Mesodermal cell (in vitro differentiated cells): ENCODE results near the gene SSPN.
A peak's percentile ranks its signal among the peaks of the same experiment; 100 is the strongest.

Experiments used
- H3K27ac ChIP-seq: 2 replicates; pipeline ENCODE4 v1.7.0; 2013; ENCODE audit warnings: mild to moderate bottlenecking, low read depth, low read length, moderate library complexity; ENCODE audit not compliant: severe bottlenecking
- H3K36me3 ChIP-seq: 2 replicates; pipeline ENCODE4 v1.7.1; 2013; ENCODE audit warnings: mild to moderate bottlenecking, low read length, moderate library complexity; ENCODE audit not compliant: control insufficient read depth, insufficient read depth
- H3K4me1 ChIP-seq: one replicate; pipeline ENCODE4 v1.7.1; 2013; ENCODE audit warnings: mild to moderate bottlenecking, low read length; ENCODE audit not compliant: insufficient read depth, control insufficient read depth, poor library complexity, severe bottlenecking
- H3K4me3 ChIP-seq: 2 replicates; pipeline ENCODE4 v1.7.0; 2013; ENCODE audit warnings: low read length, control low read depth, mild to moderate bottlenecking; ENCODE audit not compliant: insufficient read depth, poor library complexity, severe bottlenecking; ENCODE audit errors: extremely low read depth
- H3K9me3 ChIP-seq: 2 replicates; pipeline ENCODE4 v1.7.1; 2013; ENCODE audit warnings: mild to moderate bottlenecking, low read length, moderate library complexity; ENCODE audit not compliant: control insufficient read depth
- WGBS, 2 experiments: methylation state at CpG; one replicate each; pipeline ENCODE4 v1.1.5; 2013; ENCODE audit warnings: missing lambda C conversion rate in 2 of 2; ENCODE audit not compliant: insufficient coverage in 2 of 2; 5-methylcytosine and 5-hydroxymethylcytosine counted together

SSPN gene

GRCh38 chr12:26204612-26205289 is 9.4 kb downstream of the SSPN start:
- Histone ChIP-seq H3K4me1 (no peaks in the 10 kb centered on the region), H3K27ac (no peak overlapping the region), H3K9me3 (no peaks in the 10 kb centered on the region), H3K4me3 (no peak overlapping the region), H3K36me3 (no peaks in the 10 kb centered on the region)
- WGBS, 2 experiments, result 84 to 95% methylated on average over 4 to 6 of the region's 9 CpGs

DNA sequence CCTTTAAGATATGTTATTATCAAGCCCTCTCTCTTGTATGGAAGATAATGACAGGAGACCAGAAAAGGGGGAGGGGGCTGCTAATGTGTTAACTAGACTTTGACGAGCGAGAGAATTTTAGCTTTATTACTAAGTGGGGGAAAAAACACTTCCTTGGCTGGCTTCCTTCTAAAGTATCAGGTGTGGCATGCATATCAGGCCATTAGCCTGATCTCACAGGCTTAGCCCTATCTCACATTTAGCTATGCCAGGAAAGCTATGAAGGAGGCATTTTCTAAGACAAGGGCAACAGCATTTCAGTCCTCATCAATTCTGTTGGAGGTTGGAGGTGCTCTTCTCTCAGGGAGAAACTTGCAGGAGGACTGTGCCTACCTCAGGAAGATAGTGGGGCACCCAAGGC is 9.9 kb downstream of the SSPN start:
- H3K9me3 ChIP-seq, result no peaks in the 10 kb centered on the region
- no peak overlapping the region for H3K4me3 ChIP-seq
- H3K4me1 ChIP-seq, result no peaks in the 10 kb centered on the region
- 70 to 90% methylated on average over 2 of the region's 2 CpGs for WGBS, 2 experiments
- no peak overlapping the region for H3K27ac ChIP-seq
- H3K36me3 ChIP-seq, result no peaks in the 10 kb centered on the region

DNA sequence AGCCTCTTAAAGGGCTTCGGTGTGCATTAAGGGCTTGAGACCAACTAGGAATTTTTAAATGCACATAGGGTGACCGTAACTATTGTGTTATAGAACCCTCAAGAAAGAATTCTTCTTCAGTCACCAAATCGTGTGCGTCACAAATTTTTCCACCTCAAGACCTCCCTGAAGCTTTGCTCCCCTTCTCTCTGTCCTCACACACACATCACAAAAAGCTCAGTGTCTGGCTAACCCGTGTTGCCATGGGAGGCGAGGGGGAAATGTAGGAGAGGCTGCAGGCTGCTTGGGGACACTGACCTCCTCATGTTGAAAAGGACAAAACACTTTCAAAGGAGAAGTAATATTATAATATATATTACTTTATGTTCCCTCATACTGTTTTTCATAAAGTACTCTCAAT is 10.6 kb downstream of the SSPN start:
- WGBS, 2 experiments, result 91 to 92% methylated on average over 4 of the region's 6 CpGs

GRCh38 chr12:26211331-26211730 is 16.0 kb downstream of the SSPN start:
- H3K27ac ChIP-seq, result no peak overlapping the region
- no peaks in the 10 kb centered on the region for H3K36me3 ChIP-seq
- no peaks in the 10 kb centered on the region for H3K4me1 ChIP-seq
- H3K9me3 ChIP-seq, result no peaks in the 10 kb centered on the region
- WGBS, 2 experiments, result 88% methylated on average over 1 of the region's 1 CpG; no CpG with 5 or more reads in 1 of the 2 experiments
- H3K4me3 ChIP-seq, result no peak overlapping the region

More for the DNA sequence above, 10.6 kb downstream of the SSPN start:
- no peaks in the 10 kb centered on the region for H3K36me3 ChIP-seq
- H3K4me3 ChIP-seq, result no peak overlapping the region
- no peaks in the 10 kb centered on the region for H3K9me3 ChIP-seq
- no peaks in the 10 kb centered on the region for H3K4me1 ChIP-seq
- no peak overlapping the region for H3K27ac ChIP-seq

DNA sequence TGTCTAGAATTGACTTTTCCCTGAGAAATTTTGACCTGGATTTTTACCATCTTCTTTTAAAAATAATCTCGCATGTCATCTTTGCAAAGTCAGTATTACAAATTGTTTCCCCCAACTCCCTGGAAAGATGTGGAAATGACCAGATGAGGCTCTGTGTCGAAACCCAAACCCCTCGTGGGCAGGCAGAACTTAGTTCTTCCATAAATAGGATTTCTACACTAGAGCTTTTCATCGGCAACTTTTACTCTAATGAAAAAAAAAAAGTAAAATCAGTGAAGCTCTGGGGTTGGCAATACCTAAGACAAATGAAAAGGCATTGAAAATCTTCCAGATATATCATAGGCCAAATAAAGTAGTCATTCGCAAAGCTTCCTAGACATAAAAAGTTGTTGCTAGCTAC is 17.0 kb downstream of the SSPN start:
- WGBS, 2 experiments, result 100% methylated on average over 4 of the region's 5 CpGs; no CpG with 5 or more reads in 1 of the 2 experiments
- no peaks in the 10 kb centered on the region for H3K36me3 ChIP-seq
- H3K27ac ChIP-seq, result no peak overlapping the region
- H3K4me1 ChIP-seq, result no peaks in the 10 kb centered on the region
- no peaks in the 10 kb centered on the region for H3K9me3 ChIP-seq
- no peak overlapping the region for H3K4me3 ChIP-seq

- WGBS, 2 experiments, result 83% methylated on average over 1 of the region's 2 CpGs; no CpG with 5 or more reads in 1 of the 2 experiments
- no peaks in the 10 kb centered on the region for H3K4me1 ChIP-seq
- H3K9me3 ChIP-seq, result no peaks in the 10 kb centered on the region
- no peaks in the 10 kb centered on the region for H3K36me3 ChIP-seq
- no peak overlapping the region for H3K4me3 ChIP-seq
- no peak overlapping the region for H3K27ac ChIP-seq
Measured at GRCh38 chr12:26212988-26213387, 17.6 kb downstream of the SSPN start.

- Histone ChIP-seq H3K4me1 (no peaks in the 10 kb centered on the region), H3K27ac (no peak overlapping the region), H3K9me3 (no peaks in the 10 kb centered on the region), H3K4me3 (no peak overlapping the region), H3K36me3 (no peaks in the 10 kb centered on the region)
- 100% methylated on average over 1 of the region's 2 CpGs; no CpG with 5 or more reads in 1 of the 2 experiments for WGBS, 2 experiments
Measured at GRCh38 chr12:26214121-26214520, 18.7 kb downstream of the SSPN start.

- Histone ChIP-seq H3K4me3 (no peak overlapping the region), H3K36me3 (no peaks in the 10 kb centered on the region), H3K9me3 (no peaks in the 10 kb centered on the region), H3K27ac (no peak overlapping the region), H3K4me1 (no peaks in the 10 kb centered on the region)
- 82 to 95% methylated on average over 5 to 6 of the region's 6 CpGs for WGBS, 2 experiments
Measured at GRCh38 chr12:26219736-26220135, 24.4 kb downstream of the SSPN start.

- Histone ChIP-seq H3K36me3 (no peaks in the 10 kb centered on the region), H3K4me1 (no peaks in the 10 kb centered on the region), H3K27ac (no peak overlapping the region), H3K4me3 (no peak overlapping the region), H3K9me3 (no peaks in the 10 kb centered on the region)
- 100% methylated on average over 1 of the region's 5 CpGs for WGBS, 2 experiments
Measured at GRCh38 chr12:26224657-26225056, 29.3 kb downstream of the SSPN start.

DNA sequence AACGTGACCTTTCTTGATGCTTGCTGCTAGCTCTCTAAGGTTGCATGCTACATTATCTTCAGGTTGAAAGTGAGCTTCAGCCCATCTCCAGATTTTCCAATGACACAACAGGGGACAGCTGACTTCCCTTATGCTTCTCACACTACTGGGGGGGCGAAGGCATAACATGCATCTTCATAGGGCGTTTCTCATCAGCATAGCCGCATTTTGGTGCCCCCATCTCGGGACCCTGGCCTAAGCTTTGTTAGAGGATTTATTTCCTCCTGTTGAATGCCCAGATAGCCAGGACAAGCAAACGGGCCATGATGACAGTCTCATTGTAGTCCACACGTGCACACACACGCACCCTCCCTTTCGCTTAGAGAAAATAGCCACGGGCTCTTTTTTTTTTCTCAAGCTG is 30.7 kb downstream of the SSPN start:
- Histone ChIP-seq H3K4me1 (no peaks in the 10 kb centered on the region), H3K36me3 (no peaks in the 10 kb centered on the region), H3K27ac (no peak overlapping the region), H3K4me3 (no peak overlapping the region), H3K9me3 (no peaks in the 10 kb centered on the region)
- 58 to 62% methylated on average over 6 to 10 of the region's 10 CpGs for WGBS, 2 experiments

- 0 to 1% methylated on average over 25 to 27 of the region's 44 CpGs for WGBS, 2 experiments
- Histone ChIP-seq H3K27ac (no peak overlapping the region), H3K4me1 (no peaks in the 10 kb centered on the region), H3K36me3 (no peaks in the 10 kb centered on the region), H3K9me3 (no peaks in the 10 kb centered on the region), H3K4me3 (peak overlapping the region; percentile 24)
Measured at GRCh38 chr12:26226629-26227360, 31.4 kb downstream of the SSPN start.
